ENCODE results near the gene PBRM1. TPM values are rescaled to one million over a fixed set of nuclear protein-coding genes. Genes with fewer than 3 reads are reported as not detected.
A peak's percentile ranks its signal among the peaks of the same experiment; 100 is the strongest.

Gene PBRM1
- total and polyA plus RNA-seq, 2 of the 13 experiments (the other 11 are each of a cell fraction or from before 2014, with no cell fraction given) = 10.9 to 33.2 TPM

GRCh38 chr3:52705688-52706686 lies 20.3 kb upstream of the PBRM1 start, which contains the start of the genes GLT8D1 and SPCS1 (continued):
- TF ChIP-seq ZBTB40 (IDR thresholded peaks at IDR 0.05) (peak; percentile 64), ZBTB40 (CRISPR knock-in tag; IDR thresholded peaks at IDR 0.05) (peak; percentile 43; the same call in 1 of the 2 replicates), STAT6 (CRISPR knock-in tag; IDR thresholded peaks at IDR 0.05; ENCODE audit: borderline replicate concordance) (no peak), ZFP91 (CRISPR knock-in tag; IDR thresholded peaks at IDR 0.05; ENCODE audit: borderline replicate concordance) (peak; percentile 92; the same call in 1 of the 2 replicates), HOXA5 (CRISPR knock-in tag; IDR thresholded peaks at IDR 0.05) (peak; percentile 72), ZNF784 (CRISPR knock-in tag; IDR thresholded peaks at IDR 0.05; ENCODE audit: borderline replicate concordance) (peak; percentile 78; the same call in 1 of the 2 replicates), ARNT (IDR thresholded peaks at IDR 0.05) (no peak), ZKSCAN1 (IDR thresholded peaks at IDR 0.05; ENCODE audit: low read length) (peak; percentile 94), ZKSCAN8 (CRISPR knock-in tag; IDR thresholded peaks at IDR 0.05; ENCODE audit: borderline replicate concordance) (0 out of 2 replicates have a peak, but pooled peaks have one; percentile 10), HNRNPK (IDR thresholded peaks at IDR 0.05; ENCODE audit: low read depth, low read length, poor library complexity, severe bottlenecking) (peak; percentile 46), ZNF333 (CRISPR knock-in tag; IDR thresholded peaks at IDR 0.05; ENCODE audit: borderline replicate concordance) (peak; percentile 23; the same call in 1 of the 2 replicates), ZNF263 (CRISPR knock-in tag; IDR thresholded peaks at IDR 0.05) (0 out of 2 replicates have a peak, but pooled peaks have one; percentile 37), BORCS8-MEF2B (CRISPR knock-in tag; IDR thresholded peaks at IDR 0.05) (peak; percentile 42)
